ENCODE results near the gene VSX2.

DNA sequence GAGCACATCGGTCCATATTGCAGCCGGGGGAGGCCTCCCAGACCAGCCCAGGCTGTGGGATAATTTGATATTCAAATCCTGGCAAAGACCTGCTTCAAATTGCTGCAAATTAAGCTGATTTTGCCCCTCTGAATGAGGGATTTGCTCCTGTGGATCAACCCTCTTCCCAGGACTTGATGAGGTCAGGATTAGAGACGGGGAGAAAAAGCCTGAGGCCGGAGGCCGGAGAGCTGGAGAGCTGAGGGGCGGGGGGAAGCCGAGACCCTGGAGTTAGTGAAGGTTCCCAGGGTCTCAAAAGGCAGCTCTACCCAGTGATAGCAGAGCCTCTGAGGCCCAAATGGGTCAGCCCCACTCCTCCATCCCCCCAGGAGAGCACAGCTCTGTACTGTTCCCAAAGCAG, 17.5 kb upstream of the VSX2 start:
- TF ChIP-seq, protein P1, sequence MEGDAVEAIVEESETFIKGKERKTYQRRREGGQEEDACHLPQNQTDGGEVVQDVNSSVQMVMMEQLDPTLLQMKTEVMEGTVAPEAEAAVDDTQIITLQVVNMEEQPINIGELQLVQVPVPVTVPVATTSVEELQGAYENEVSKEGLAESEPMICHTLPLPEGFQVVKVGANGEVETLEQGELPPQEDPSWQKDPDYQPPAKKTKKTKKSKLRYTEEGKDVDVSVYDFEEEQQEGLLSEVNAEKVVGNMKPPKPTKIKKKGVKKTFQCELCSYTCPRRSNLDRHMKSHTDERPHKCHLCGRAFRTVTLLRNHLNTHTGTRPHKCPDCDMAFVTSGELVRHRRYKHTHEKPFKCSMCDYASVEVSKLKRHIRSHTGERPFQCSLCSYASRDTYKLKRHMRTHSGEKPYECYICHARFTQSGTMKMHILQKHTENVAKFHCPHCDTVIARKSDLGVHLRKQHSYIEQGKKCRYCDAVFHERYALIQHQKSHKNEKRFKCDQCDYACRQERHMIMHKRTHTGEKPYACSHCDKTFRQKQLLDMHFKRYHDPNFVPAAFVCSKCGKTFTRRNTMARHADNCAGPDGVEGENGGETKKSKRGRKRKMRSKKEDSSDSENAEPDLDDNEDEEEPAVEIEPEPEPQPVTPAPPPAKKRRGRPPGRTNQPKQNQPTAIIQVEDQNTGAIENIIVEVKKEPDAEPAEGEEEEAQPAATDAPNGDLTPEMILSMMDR (IDR thresholded peaks at IDR 0.05), result no peak
- no peak for TF ChIP-seq POLR2A (IDR thresholded peaks at IDR 0.05; ENCODE audit: low read depth)

Data from esophagus muscularis mucosa (tissue), 3 donors.